Renal cortical epithelial cell (primary cell): ENCODE measurements around the gene TMEM270. TPM values are rescaled to one million over a fixed set of nuclear protein-coding genes. Genes with fewer than 3 reads are reported as not detected.

Experiments used
- DNase-seq: peaks from one replicate; pipeline ENCODE4 v3.0.0-alpha.2; 2011; ENCODE audit warnings: low read depth
- total RNA-seq: library from RNA; depleted of rRNA; stranded (reverse); fragments of >200 nt; gene quantifications from 2 replicates; pipeline ENCODE4 v1.2.3, GENCODE V29; 2014

Gene TMEM270
- total RNA-seq, 1 donor from 2014 or later, result not detected

GRCh38 chr7:73906874-73907273 is 45.9 kb downstream of the TMEM270 start:
- no peak for DNase-seq

GRCh38 chr7:73907554-73908122 is 46.7 kb downstream of the TMEM270 start:
- DNase-seq, result no peak

GRCh38 chr7:73908123-73908611 is 47.2 kb downstream of the TMEM270 start:
- no peak for DNase-seq

- DNase-seq, result no peak
Measured at GRCh38 chr7:73909051-73909941, 48.3 kb downstream of the TMEM270 start.

- no peak for DNase-seq
Measured at GRCh38 chr7:73909996-73910395, 49.0 kb downstream of the TMEM270 start.

GRCh38 chr7:73912223-73912622 is 51.3 kb downstream of the TMEM270 start:
- DNase-seq, result no peak

Other genes starting within 250 kb of the TMEM270 start
- gene MLXIPL, start 236.6 kb upstream of the TMEM270 start, total RNA-seq, result 0.15 TPM in 1 of 2 replicates, not detected in the other
- gene VPS37D, start 193.3 kb upstream of the TMEM270 start, total RNA-seq, result 8.6 and 9.2 TPM in 2 replicates
- gene DNAJC30, start 177.7 kb upstream of the TMEM270 start, total RNA-seq, result 1.0 and 1.9 TPM in 2 replicates
- gene BUD23, start 177.6 kb upstream of the TMEM270 start, total RNA-seq, result 34.0 and 67.7 TPM in 2 replicates
- 12.9 and 13.9 TPM in 2 replicates for gene STX1A, start 141.5 kb upstream of the TMEM270 start, total RNA-seq
- gene ABHD11, start 122.4 kb upstream of the TMEM270 start, total RNA-seq, result 20.4 and 67.2 TPM in 2 replicates
- 10.8 and 11.6 TPM in 2 replicates for gene CLDN3, start 90.9 kb upstream of the TMEM270 start, total RNA-seq
- gene CLDN4, start 30.2 kb upstream of the TMEM270 start, total RNA-seq, result 186 and 689 TPM in 2 replicates
- 1.4 and 12.0 TPM in 2 replicates for gene METTL27, start 18.6 kb upstream of the TMEM270 start, total RNA-seq
- 0.15 and 0.17 TPM in 2 replicates for gene ELN, start 167.0 kb downstream of the TMEM270 start, total RNA-seq
- gene LIMK1, start 222.6 kb downstream of the TMEM270 start, total RNA-seq, result 40.8 and 69.2 TPM in 2 replicates